HG03175 (cell line): ENCODE results near the gene FCRL6.
A peak's percentile ranks its signal among the peaks of the same experiment; 100 is the strongest.

Experiments
- ATAC-seq: cut with Tn5 transposase; IDR thresholded peaks from one replicate; pipeline ENCODE4 v1.9.1; 2021; ENCODE audit warnings: mild to moderate bottlenecking, moderate library complexity; ENCODE audit not compliant: unreplicated experiment

FCRL6 gene

GRCh38 chr1:159832309-159832708 lies 30.1 kb downstream of the FCRL6 start:
- ATAC-seq, result no peak

GRCh38 chr1:159835356-159835755 lies 33.2 kb downstream of the FCRL6 start:
- no peak for ATAC-seq

- ATAC-seq, result no peak
These were observed 33.8 kb downstream of the FCRL6 start for GRCh38 chr1:159835862-159836525.

GRCh38 chr1:159838715-159839114 lies 36.6 kb downstream of the FCRL6 start:
- peak; percentile 75 for ATAC-seq

- peak; percentile 75 for ATAC-seq
These were observed 37.1 kb downstream of the FCRL6 start for GRCh38 chr1:159839116-159839849.

GRCh38 chr1:159841749-159842148 lies 39.6 kb downstream of the FCRL6 start:
- ATAC-seq, result no peak

- ATAC-seq, result no peak
These were observed 41.3 kb downstream of the FCRL6 start for GRCh38 chr1:159843459-159843858.

- no peak for ATAC-seq
These were observed 43.8 kb downstream of the FCRL6 start for GRCh38 chr1:159845751-159846629.

- ATAC-seq, result no peak
These were observed 45.1 kb downstream of the FCRL6 start for GRCh38 chr1:159847231-159847630.

GRCh38 chr1:159848326-159848725 lies 46.2 kb downstream of the FCRL6 start:
- ATAC-seq, result no peak

- no peak for ATAC-seq
These were observed 47.6 kb downstream of the FCRL6 start for GRCh38 chr1:159849626-159850366.

GRCh38 chr1:159851407-159851806 lies 49.2 kb downstream of the FCRL6 start:
- ATAC-seq, result no peak

GRCh38 chr1:159853417-159854115 lies 51.4 kb downstream of the FCRL6 start:
- ATAC-seq, result no peak

GRCh38 chr1:159854116-159854692 lies 52.0 kb downstream of the FCRL6 start:
- no peak for ATAC-seq

- peak; percentile 82 for ATAC-seq
These were observed 52.6 kb downstream of the FCRL6 start for GRCh38 chr1:159854693-159855192.

- no peak for ATAC-seq
These were observed 53.5 kb downstream of the FCRL6 start for GRCh38 chr1:159855709-159856108.

GRCh38 chr1:159856576-159856975 lies 54.4 kb downstream of the FCRL6 start:
- ATAC-seq, result no peak

- ATAC-seq, result no peak
These were observed 55.7 kb downstream of the FCRL6 start for GRCh38 chr1:159857889-159858288.

- no peak for ATAC-seq
These were observed 57.7 kb downstream of the FCRL6 start for GRCh38 chr1:159859767-159860322.
